Fibroblast of the aortic adventitia (primary cell): Measurements from ENCODE around the gene LENG8. TPM values are rescaled to one million over a fixed set of nuclear protein-coding genes. Genes with fewer than 3 reads are reported as not detected.

ENCODE experiments used
- small RNA-seq: library from RNA; depleted of rRNA; stranded (forward); fragments of <200 nt; gene quantifications from one replicate; pipeline ENCODE3, GENCODE V24; 2012
- total RNA-seq: library from RNA; depleted of rRNA; stranded (reverse); fragments of >200 nt; gene quantifications from 2 replicates; pipeline ENCODE4 v1.2.3, GENCODE V29; 2012; ENCODE audit warnings: low replicate concordance

The LENG8 gene
- total RNA-seq, 1 donor: 41.7 TPM

Small RNA genes within 50 kb of the gene (small RNA-seq; reads per million reads assigned to genes)
- gene AC245884.3: not detected

Other genes with a start within 250 kb of the LENG8 start
- gene RPS9, start 248.3 kb upstream of the LENG8 start, total RNA-seq: 1,882 and 1,909 TPM in 2 replicates
- gene LILRB3, start 226.2 kb upstream of the LENG8 start, total RNA-seq: not detected in 2 replicates
- gene LILRA6, start 206.4 kb upstream of the LENG8 start, total RNA-seq: not detected in 2 replicates
- not detected in 2 replicates for gene LILRB5, start 191.9 kb upstream of the LENG8 start, total RNA-seq
- gene LILRB2, start 168.1 kb upstream of the LENG8 start, total RNA-seq: not detected in 2 replicates
- gene LILRA5, start 136.0 kb upstream of the LENG8 start, total RNA-seq: not detected in 2 replicates
- not detected in 2 replicates for gene LILRA4, start 110.0 kb upstream of the LENG8 start, total RNA-seq
- gene LAIR1, start 84.3 kb upstream of the LENG8 start, total RNA-seq: not detected in 2 replicates
- gene TTYH1, start 33.7 kb upstream of the LENG8 start, total RNA-seq: not detected in 2 replicates
- 3.7 and 4.9 TPM in 2 replicates for gene LENG9, start 14.6 kb downstream of the LENG8 start, total RNA-seq
- gene CDC42EP5, start 24.1 kb downstream of the LENG8 start, total RNA-seq: 7.9 and 48.8 TPM in 2 replicates
- not detected in 2 replicates for gene LAIR2, start 53.6 kb downstream of the LENG8 start, total RNA-seq
- gene LILRA2, start 124.6 kb downstream of the LENG8 start, total RNA-seq: not detected in 2 replicates
- gene LILRA1, start 144.4 kb downstream of the LENG8 start, total RNA-seq: not detected in 2 replicates
- gene LILRB1, start 181.3 kb downstream of the LENG8 start, total RNA-seq: not detected in 2 replicates
- gene LILRB4, start 213.8 kb downstream of the LENG8 start, total RNA-seq: not detected in 2 replicates